C4-2B (cell line): ENCODE data around the gene KCTD16.

Experiments
- CTCF ChIP-seq: fragments of 450-650 bp; conservative IDR thresholded peaks from 2 replicates; pipeline ENCODE4 v1.5.1; 2017; ENCODE audit warnings: mild to moderate bottlenecking
- ZFX ChIP-seq: fragments of 450-650 bp; IDR thresholded peaks from 2 replicates; pipeline ENCODE4 v1.6.1; 2017

GRCh38 chr5:144429405-144429804 lies 258.7 kb downstream of the KCTD16 start:
- TF ChIP-seq CTCF (no peak), ZFX (no peak)
